Right lobe of liver (tissue), 6 donors: ENCODE results near the gene MECR. TPM values are rescaled to one million over a fixed set of nuclear protein-coding genes. Genes with fewer than 3 reads are reported as not detected.

Experiments
- ATAC-seq, 4 donors: fragments of 200-7000 bp; cut with Tn5 transposase; one replicate each; pipeline ENCODE4 v1.9.1; 2020; ENCODE audit warnings: mild to moderate bottlenecking in 4 of 4, moderate library complexity in 4 of 4
- DNase-seq, 3 donors: peaks; one replicate each; pipeline ENCODE4 v3.0.0-alpha.2; 2020
- H3K27ac ChIP-seq, 3 donors: fragments of 200-600 bp; one replicate each; pipeline ENCODE4 v1.8.0; 2022
- H3K27me3 ChIP-seq, 2 donors: fragments of 200-600 bp; one replicate each; pipeline ENCODE4 v1.8.0; 2022
- H3K36me3 ChIP-seq, 4 donors: fragments of 200-600 bp; sonication (generic) in 1 of 4; one replicate each; pipeline versions ENCODE4 v1.5.1 to v1.8.0; 2017 to 2022; ENCODE audit warnings: control low read depth in 1 of 4
- H3K4me1 ChIP-seq, 4 donors: fragments of 200-600 bp; sonication (generic) in 1 of 4; one replicate each; pipeline versions ENCODE4 v1.5.1 to v1.8.0; 2017 to 2022; ENCODE audit warnings: control low read depth in 1 of 4
- H3K4me3 ChIP-seq, 3 donors: fragments of 200-600 bp; one replicate each; pipeline ENCODE4 v1.8.0; 2022
- H3K9me3 ChIP-seq, 4 donors: fragments of 200-600 bp; sonication (generic) in 1 of 4; one replicate each; pipeline versions ENCODE4 v1.5.1 to v1.8.0; 2017 to 2022; ENCODE audit warnings: control low read depth in 1 of 4
- POLR2A ChIP-seq: fragments of 450-650 bp; IDR thresholded peaks from one replicate; pipeline ENCODE4 v1.6.1; 2017; ENCODE audit warnings: antibody characterized with exemption, mild to moderate bottlenecking
- WGBS: methylation state at CpG from one replicate; pipeline ENCODE4 v1.1.6; 2018; ENCODE audit warnings: low coverage, low lambda C conversion rate; ENCODE audit not compliant: insufficient coverage; ENCODE audit errors: missing lambda C conversion rate; 5-methylcytosine and 5-hydroxymethylcytosine counted together
- intact Hi-C, 2 donors: fragments of 100-400 bp; cut with DNase I; formaldehyde crosslinking; loops; one replicate each; pipeline versions ENCODE4 v1.11.2 to v1.14.1; 2022
- total RNA-seq, 6 experiments: library from RNA; depleted of rRNA in 2 of 6; stranded (reverse); fragments of >200 nt in 2 of 6; fragmentation: NEBNext Ultra II Directional in 3 of 6; extraction: Animal tissue kit (Norgen Biotek cat#: 25700) in 3 of 6; gene quantifications; one replicate each; pipeline versions ENCODE4 v1.1.0 to v1.2.4, GENCODE V29; 2016 to 2023
- TF ChIP-seq, protein P1 (sequence below), 4 donors: fragments of 200-600 bp in 3 of 4; fragments of 450-650 bp in 1 of 4; IDR thresholded peaks; one replicate each; pipeline versions ENCODE4 v1.5.1 to v1.8.0; 2016 to 2022; ENCODE audit warnings: antibody characterized with exemption in 4 of 4, mild to moderate bottlenecking in 2 of 4
- donor health status: DM: no; HTN: yes; CAD: no.
- donor health status: DM: no; HTN: no; CAD: no.
- donor health status: DM: no; HTN: no; CAD: no.
- donor health status: DM: no; HTN: yes; CAD: no.
- donor health status: DM: no; HTN: yes; CAD: no.

Gene MECR
- total RNA-seq, 6 experiments from 2014 or later = 13.1 to 22.1 (median 15.7) TPM

- no peak overlapping the region for H3K27ac ChIP-seq
- ATAC-seq = peak in 3 of 4 donors; percentile 41 to 61 (median 50)
- H3K36me3 ChIP-seq = no peaks in the 10 kb centered on the region
- DNase-seq = no peak
- no peak overlapping the region for H3K4me3 ChIP-seq
- WGBS = no CpG with 5 or more reads among the region's 2 CpGs
- H3K4me1 ChIP-seq = peaks cover 0 to 7% (median 0%) of the 10 kb centered on the region in 4 donors
- no peaks in the 10 kb centered on the region for H3K27me3 ChIP-seq
- no peak for TF ChIP-seq POLR2A
- TF ChIP-seq, protein P1, sequence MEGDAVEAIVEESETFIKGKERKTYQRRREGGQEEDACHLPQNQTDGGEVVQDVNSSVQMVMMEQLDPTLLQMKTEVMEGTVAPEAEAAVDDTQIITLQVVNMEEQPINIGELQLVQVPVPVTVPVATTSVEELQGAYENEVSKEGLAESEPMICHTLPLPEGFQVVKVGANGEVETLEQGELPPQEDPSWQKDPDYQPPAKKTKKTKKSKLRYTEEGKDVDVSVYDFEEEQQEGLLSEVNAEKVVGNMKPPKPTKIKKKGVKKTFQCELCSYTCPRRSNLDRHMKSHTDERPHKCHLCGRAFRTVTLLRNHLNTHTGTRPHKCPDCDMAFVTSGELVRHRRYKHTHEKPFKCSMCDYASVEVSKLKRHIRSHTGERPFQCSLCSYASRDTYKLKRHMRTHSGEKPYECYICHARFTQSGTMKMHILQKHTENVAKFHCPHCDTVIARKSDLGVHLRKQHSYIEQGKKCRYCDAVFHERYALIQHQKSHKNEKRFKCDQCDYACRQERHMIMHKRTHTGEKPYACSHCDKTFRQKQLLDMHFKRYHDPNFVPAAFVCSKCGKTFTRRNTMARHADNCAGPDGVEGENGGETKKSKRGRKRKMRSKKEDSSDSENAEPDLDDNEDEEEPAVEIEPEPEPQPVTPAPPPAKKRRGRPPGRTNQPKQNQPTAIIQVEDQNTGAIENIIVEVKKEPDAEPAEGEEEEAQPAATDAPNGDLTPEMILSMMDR (IDR thresholded peaks at IDR 0.05) = no peak
- intact Hi-C loops = loop anchor here in 1 of 2 donors (10.0 kb wide), 1 partner anchor 1136 kb away; no protein-coding TSS in a partner anchor
- H3K9me3 ChIP-seq = no peaks in the 10 kb centered on the region
Measured at GRCh38 chr1:29248409-29248808, 17.7 kb upstream of the MECR start.

DNA sequence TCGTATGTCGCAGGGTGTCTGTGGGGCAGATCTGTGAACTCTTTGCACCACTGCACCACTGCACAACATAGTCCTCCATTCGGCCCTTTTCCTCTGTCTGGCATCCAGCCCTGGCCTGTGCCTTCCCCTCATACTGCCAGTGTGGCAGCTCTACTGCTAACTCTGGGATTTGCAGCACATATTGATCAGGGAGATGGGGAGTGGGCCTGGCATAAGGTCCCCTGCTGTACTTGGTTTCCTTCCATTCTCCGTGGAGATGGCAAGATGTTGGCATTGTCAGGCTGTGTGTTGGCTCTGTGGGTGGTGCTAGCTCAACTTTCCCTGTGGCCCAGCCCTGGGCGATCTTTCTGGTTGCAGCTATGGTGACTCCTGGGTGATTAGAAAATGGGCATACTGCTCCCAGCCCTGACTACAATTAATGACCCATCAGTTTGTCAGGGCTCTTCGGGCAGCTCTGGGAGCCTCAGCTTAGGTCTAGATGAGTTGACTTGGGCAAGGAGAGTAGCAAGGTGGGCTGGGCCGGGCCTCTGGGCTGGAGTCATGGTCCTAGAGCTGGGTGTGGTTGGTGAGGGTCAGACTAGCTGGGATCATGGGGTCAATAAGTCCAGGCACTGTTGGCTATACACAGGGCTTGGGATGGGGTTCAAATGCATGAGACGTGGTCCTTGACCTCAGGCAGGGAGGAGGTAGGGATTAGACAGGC, 17.0 kb upstream of the MECR start:
- intact Hi-C loops = loop anchor here in 1 of 2 donors (10.0 kb wide), 1 partner anchor 1137 kb away; no protein-coding TSS in a partner anchor
- H3K27me3 ChIP-seq = no peaks in the 10 kb centered on the region
- no peak overlapping the region for H3K4me3 ChIP-seq
- no peak for TF ChIP-seq POLR2A
- TF ChIP-seq, protein P1 (IDR thresholded peaks at IDR 0.05) = no peak
- ATAC-seq (no peak), DNase-seq (no peak)
- no peaks in the 10 kb centered on the region for H3K9me3 ChIP-seq
- no peaks in the 10 kb centered on the region for H3K36me3 ChIP-seq
- 69% methylated on average over 3 of the region's 8 CpGs for WGBS
- no peak overlapping the region for H3K27ac ChIP-seq
- H3K4me1 ChIP-seq = peaks cover 0 to 7% (median 0%) of the 10 kb centered on the region in 4 donors

GRCh38 chr1:29247044-29247443, 16.3 kb upstream of the MECR start:
- ATAC-seq (no peak), DNase-seq (no peak)
- Histone ChIP-seq H3K4me1 (peaks cover 0 to 7% (median 0%) of the 10 kb centered on the region in 4 donors), H3K36me3 (no peaks in the 10 kb centered on the region), H3K4me3 (no peak overlapping the region), H3K27me3 (no peaks in the 10 kb centered on the region), H3K9me3 (no peaks in the 10 kb centered on the region), H3K27ac (no peak overlapping the region)
- no peak for TF ChIP-seq POLR2A
- TF ChIP-seq, protein P1 (IDR thresholded peaks at IDR 0.05) = no peak
- intact Hi-C loops = loop anchor here in 1 of 2 donors (10.0 kb wide), 1 partner anchor 1138 kb away; no protein-coding TSS in a partner anchor
- 0% methylated on average over 1 of the region's 3 CpGs for WGBS

- no peak for TF ChIP-seq POLR2A
- TF ChIP-seq, protein P1 (IDR thresholded peaks at IDR 0.05) = peak; percentile 28 to 44 (median 42)
- H3K36me3 ChIP-seq = no peaks in the 10 kb centered on the region
- no peak overlapping the region for H3K4me3 ChIP-seq
- no peaks in the 10 kb centered on the region for H3K27me3 ChIP-seq
- no peak overlapping the region for H3K27ac ChIP-seq
- DNase-seq (no peak), ATAC-seq (peak; percentile 67 to 82 (median 80))
- H3K4me1 ChIP-seq = peaks cover 0 to 7% (median 0%) of the 10 kb centered on the region in 4 donors
- 57% methylated on average over 4 of the region's 5 CpGs for WGBS
- H3K9me3 ChIP-seq = no peaks in the 10 kb centered on the region
- intact Hi-C loops = loop anchor here in 1 of 2 donors (10.0 kb wide), 1 partner anchor 1139 kb away; no protein-coding TSS in a partner anchor
Measured at GRCh38 chr1:29245876-29246275, 15.1 kb upstream of the MECR start.
